ENCODE measurements around the gene LDHAL6A.
A peak's percentile ranks its signal among the peaks of the same experiment; 100 is the strongest.

The LDHAL6A gene

GRCh38 chr11:18429332-18429731 is 26.3 kb upstream of the LDHAL6A start:
- ChIA-PET POLR2A (ENCODE audit: low non-redundant PET) (no interaction called here), CTCF (no interaction called here)
- no peak for TF ChIP-seq CTCF (conservative IDR thresholded peaks at IDR 0.05; ENCODE audit: low read depth)
- H3K27ac ChIP-seq = no peak overlapping the region
- DNase-seq (ENCODE audit: low spot score) = no peak

- ChIA-PET CTCF (no interaction called here), POLR2A (ENCODE audit: low non-redundant PET) (no interaction called here)
- H3K27ac ChIP-seq = no peak overlapping the region
- no peak for TF ChIP-seq CTCF (conservative IDR thresholded peaks at IDR 0.05; ENCODE audit: low read depth)
- DNase-seq (ENCODE audit: low spot score) = no peak
Observed at GRCh38 chr11:18438691-18439090, 17.0 kb upstream of the LDHAL6A start.

- ChIA-PET POLR2A (ENCODE audit: low non-redundant PET) (no interaction called here), CTCF (no interaction called here)
- TF ChIP-seq CTCF (conservative IDR thresholded peaks at IDR 0.05; ENCODE audit: low read depth) = no peak
- no peak overlapping the region for H3K27ac ChIP-seq
- DNase-seq (ENCODE audit: low spot score) = no peak
Observed at GRCh38 chr11:18449251-18449650, 6.4 kb upstream of the LDHAL6A start.

- ChIA-PET CTCF (no interaction called here), POLR2A (ENCODE audit: low non-redundant PET) (no interaction called here)
- peak; percentile 10 for DNase-seq (ENCODE audit: low spot score)
- no peak for TF ChIP-seq CTCF (conservative IDR thresholded peaks at IDR 0.05; ENCODE audit: low read depth)
- H3K27ac ChIP-seq = no peak overlapping the region
Observed at GRCh38 chr11:18452927-18453326, 2.7 kb upstream of the LDHAL6A start.

GRCh38 chr11:18457450-18457849 is 1.8 kb downstream of the LDHAL6A start:
- no peak for TF ChIP-seq CTCF (conservative IDR thresholded peaks at IDR 0.05; ENCODE audit: low read depth)
- DNase-seq (ENCODE audit: low spot score) = peak; percentile 11
- no peak overlapping the region for H3K27ac ChIP-seq
- POLR2A ChIA-PET (ENCODE audit: low non-redundant PET) = no interaction called here
- CTCF ChIA-PET = no interaction called here

- POLR2A ChIA-PET (ENCODE audit: low non-redundant PET) = no interaction called here
- CTCF ChIA-PET = no interaction called here
- no peak for TF ChIP-seq CTCF (conservative IDR thresholded peaks at IDR 0.05; ENCODE audit: low read depth)
- no peak overlapping the region for H3K27ac ChIP-seq
- no peak for DNase-seq (ENCODE audit: low spot score)
Observed at GRCh38 chr11:18459634-18460033, 4.0 kb downstream of the LDHAL6A start.

- H3K27ac ChIP-seq = no peak overlapping the region
- DNase-seq (ENCODE audit: low spot score) = no peak
- POLR2A ChIA-PET (ENCODE audit: low non-redundant PET) = no interaction called here
- CTCF ChIA-PET = no interaction called here
- no peak for TF ChIP-seq CTCF (conservative IDR thresholded peaks at IDR 0.05; ENCODE audit: low read depth)
Observed at GRCh38 chr11:18461909-18462308, 6.3 kb downstream of the LDHAL6A start.
